Stimulated activated naive B cell treated with anti-CD40 and anti-IgM and Interleukin-4, amounts not matched to agents 10 μg/mL and 1 μg/mL and 100 μg/mL, for 72 hours (primary cell): Measurements from ENCODE around the gene PARP12.

Experiments
- ATAC-seq, 2 donors: fragments of 150-1000 bp; cut with Tn5 transposase; replicated peaks; 2 replicates each; pipeline ENCODE4 v1.10.0; 2021; ENCODE audit warnings: moderate library complexity in 1 of 2
- DNase-seq: peaks from one replicate; pipeline ENCODE4 v3.0.0; 2021
- H3K27ac Mint-ChIP-seq: one replicate; pipeline ENCODE4 v1.8.0; 2022; ENCODE audit warnings: mild to moderate bottlenecking, mixed read lengths
- H3K27me3 Mint-ChIP-seq, 2 donors: one replicate each; pipeline ENCODE4 v1.8.0; 2022; ENCODE audit warnings: mixed read lengths in 2 of 2
- H3K36me3 Mint-ChIP-seq, 2 donors: one replicate each; pipeline ENCODE4 v1.8.0; 2022; ENCODE audit warnings: mixed read lengths in 2 of 2, mild to moderate bottlenecking in 1 of 2
- H3K4me1 Mint-ChIP-seq, 2 donors: one replicate each; pipeline ENCODE4 v1.8.0; 2022; ENCODE audit warnings: mixed read lengths in 2 of 2, mild to moderate bottlenecking in 1 of 2
- H3K4me3 Mint-ChIP-seq, 2 donors: one replicate each; pipeline ENCODE4 v1.8.0; 2022; ENCODE audit warnings: mild to moderate bottlenecking in 2 of 2, mixed read lengths in 2 of 2, moderate library complexity in 1 of 2
- H3K9me3 Mint-ChIP-seq, 2 donors: one replicate each; pipeline ENCODE4 v1.8.0; 2022; ENCODE audit warnings: mixed read lengths in 2 of 2, mild to moderate bottlenecking in 1 of 2

Gene PARP12

GRCh38 chr7:140036224-140036962 is 26.4 kb downstream of the PARP12 start:
- Mint-ChIP-seq H3K27ac (peak overlapping the region; percentile 86), H3K4me3 (peak overlapping the region; percentile 41), H3K36me3 (peaks cover 44 to 76% of the 10 kb centered on the region in 2 donors), H3K9me3 (no peaks in the 10 kb centered on the region), H3K27me3 (no peaks in the 10 kb centered on the region), H3K4me1 (peaks cover 21 to 47% of the 10 kb centered on the region in 2 donors)
- peak; percentile 53 for DNase-seq
- peak; percentile 98 to 99 for ATAC-seq

- Mint-ChIP-seq H3K4me1 (peaks cover 21 to 45% of the 10 kb centered on the region in 2 donors), H3K4me3 (peak overlapping the region; percentile 41), H3K9me3 (no peaks in the 10 kb centered on the region), H3K36me3 (peaks cover 42 to 75% of the 10 kb centered on the region in 2 donors), H3K27me3 (no peaks in the 10 kb centered on the region), H3K27ac (peak overlapping the region; percentile 86)
- ATAC-seq (no peak), DNase-seq (no peak)
Observed at GRCh38 chr7:140035400-140036223, 27.1 kb downstream of the PARP12 start.

- ATAC-seq (no peak), DNase-seq (no peak)
- Mint-ChIP-seq H3K27ac (no peak overlapping the region), H3K27me3 (no peaks in the 10 kb centered on the region), H3K4me3 (no peak overlapping the region), H3K4me1 (peaks cover 22 to 40% of the 10 kb centered on the region in 2 donors), H3K9me3 (no peaks in the 10 kb centered on the region), H3K36me3 (peaks cover 39 to 77% of the 10 kb centered on the region in 2 donors)
Observed at GRCh38 chr7:140034421-140034820, 28.3 kb downstream of the PARP12 start.

- DNase-seq (no peak), ATAC-seq (no peak)
- Mint-ChIP-seq H3K4me1 (peaks cover 22 to 40% of the 10 kb centered on the region in 2 donors), H3K4me3 (peak overlapping the region in 1 of 2 donors; percentile 14), H3K27me3 (no peaks in the 10 kb centered on the region), H3K36me3 (peaks cover 37 to 74% of the 10 kb centered on the region in 2 donors), H3K9me3 (no peaks in the 10 kb centered on the region), H3K27ac (no peak overlapping the region)
Observed at GRCh38 chr7:140033779-140034363, 28.9 kb downstream of the PARP12 start.

GRCh38 chr7:140033036-140033435 is 29.7 kb downstream of the PARP12 start:
- Mint-ChIP-seq H3K36me3 (peaks cover 41 to 74% of the 10 kb centered on the region in 2 donors), H3K4me3 (no peak overlapping the region), H3K27me3 (no peaks in the 10 kb centered on the region), H3K9me3 (no peaks in the 10 kb centered on the region), H3K4me1 (peaks cover 22 to 40% of the 10 kb centered on the region in 2 donors), H3K27ac (no peak overlapping the region)
- ATAC-seq (no peak), DNase-seq (no peak)

GRCh38 chr7:140031364-140031763 is 31.4 kb downstream of the PARP12 start:
- Mint-ChIP-seq H3K36me3 (peaks cover 42 to 69% of the 10 kb centered on the region in 2 donors), H3K27ac (no peak overlapping the region), H3K9me3 (no peaks in the 10 kb centered on the region), H3K4me3 (no peak overlapping the region), H3K4me1 (peaks cover 16 to 25% of the 10 kb centered on the region in 2 donors), H3K27me3 (no peaks in the 10 kb centered on the region)
- no peak for ATAC-seq
- no peak for DNase-seq

- Mint-ChIP-seq H3K9me3 (no peaks in the 10 kb centered on the region), H3K4me1 (peaks cover 7 to 12% of the 10 kb centered on the region in 2 donors), H3K27me3 (no peaks in the 10 kb centered on the region), H3K27ac (no peak overlapping the region), H3K4me3 (no peak overlapping the region), H3K36me3 (peaks cover 58 to 69% of the 10 kb centered on the region in 2 donors)
- DNase-seq (no peak), ATAC-seq (no peak)
Observed at GRCh38 chr7:140029072-140029471, 33.7 kb downstream of the PARP12 start.

- Mint-ChIP-seq H3K4me3 (no peak overlapping the region), H3K4me1 (peaks cover 5 to 8% of the 10 kb centered on the region in 2 donors), H3K27ac (peak overlapping the region; percentile 86), H3K9me3 (no peaks in the 10 kb centered on the region), H3K36me3 (peaks cover 56 to 69% of the 10 kb centered on the region in 2 donors), H3K27me3 (no peaks in the 10 kb centered on the region)
- ATAC-seq = no peak
- no peak for DNase-seq
Observed at GRCh38 chr7:140028311-140028710, 34.4 kb downstream of the PARP12 start.

- no peaks in the 10 kb centered on the region for H3K9me3 Mint-ChIP-seq
- H3K36me3 Mint-ChIP-seq = peaks cover 55 to 70% of the 10 kb centered on the region in 2 donors
- no peak overlapping the region for H3K27ac Mint-ChIP-seq
- H3K4me3 Mint-ChIP-seq = no peak overlapping the region
- peaks cover 3 to 6% of the 10 kb centered on the region in 2 donors for H3K4me1 Mint-ChIP-seq
- no peak for ATAC-seq
- no peak for DNase-seq
- H3K27me3 Mint-ChIP-seq = no peaks in the 10 kb centered on the region
Observed at GRCh38 chr7:140027858-140028257, 34.9 kb downstream of the PARP12 start.

GRCh38 chr7:140026935-140027334 is 35.8 kb downstream of the PARP12 start:
- Mint-ChIP-seq H3K36me3 (peaks cover 57 to 74% of the 10 kb centered on the region in 2 donors), H3K27me3 (no peaks in the 10 kb centered on the region), H3K4me1 (peaks cover 0 to 2% of the 10 kb centered on the region in 2 donors), H3K4me3 (no peak overlapping the region), H3K9me3 (no peaks in the 10 kb centered on the region), H3K27ac (no peak overlapping the region)
- DNase-seq (no peak), ATAC-seq (no peak)

GRCh38 chr7:140025814-140026433 is 36.8 kb downstream of the PARP12 start:
- Mint-ChIP-seq H3K27me3 (no peaks in the 10 kb centered on the region), H3K36me3 (peaks cover 60 to 76% of the 10 kb centered on the region in 2 donors), H3K4me3 (no peak overlapping the region), H3K4me1 (peaks cover 0 to 5% of the 10 kb centered on the region in 2 donors), H3K9me3 (no peaks in the 10 kb centered on the region), H3K27ac (no peak overlapping the region)
- no peak for ATAC-seq
- DNase-seq = no peak

GRCh38 chr7:140025241-140025640 is 37.5 kb downstream of the PARP12 start:
- ATAC-seq (no peak), DNase-seq (no peak)
- Mint-ChIP-seq H3K4me1 (peaks cover 0 to 5% of the 10 kb centered on the region in 2 donors), H3K36me3 (peaks cover 56 to 70% of the 10 kb centered on the region in 2 donors), H3K27ac (no peak overlapping the region), H3K9me3 (no peaks in the 10 kb centered on the region), H3K27me3 (no peaks in the 10 kb centered on the region), H3K4me3 (no peak overlapping the region)

- peaks cover 50 to 63% of the 10 kb centered on the region in 2 donors for H3K36me3 Mint-ChIP-seq
- no peaks in the 10 kb centered on the region for H3K27me3 Mint-ChIP-seq
- DNase-seq = no peak
- H3K9me3 Mint-ChIP-seq = no peaks in the 10 kb centered on the region
- no peak overlapping the region for H3K4me3 Mint-ChIP-seq
- no peak for ATAC-seq
- H3K4me1 Mint-ChIP-seq = peaks cover 0 to 4% of the 10 kb centered on the region in 2 donors
- no peak overlapping the region for H3K27ac Mint-ChIP-seq
Observed at GRCh38 chr7:140024585-140024984, 38.2 kb downstream of the PARP12 start.

- DNase-seq = no peak
- H3K4me3 Mint-ChIP-seq = no peak overlapping the region
- peak overlapping the region; percentile 65 for H3K27ac Mint-ChIP-seq
- peaks cover 0 to 8% of the 10 kb centered on the region in 2 donors for H3K4me1 Mint-ChIP-seq
- H3K9me3 Mint-ChIP-seq = no peaks in the 10 kb centered on the region
- H3K27me3 Mint-ChIP-seq = no peaks in the 10 kb centered on the region
- peaks cover 50 to 59% of the 10 kb centered on the region in 2 donors for H3K36me3 Mint-ChIP-seq
- no peak for ATAC-seq
Observed at GRCh38 chr7:140023728-140024127, 39.0 kb downstream of the PARP12 start.
